Upper lobe of left lung (tissue), 6 donors: ENCODE results near the gene NAGK. TPM values are rescaled to one million over a fixed set of nuclear protein-coding genes. Genes with fewer than 3 reads are reported as not detected.
A peak's percentile ranks its signal among the peaks of the same experiment; 100 is the strongest.
"Not testable (repeated sequence)": the region's sequence is repeated elsewhere in the genome, so short reads cannot be mapped to it uniquely, and the experiment has no call there.

Experiments
- ATAC-seq, 2 donors: fragments of 200-7000 bp; cut with Tn5 transposase; one replicate each; pipeline ENCODE4 v1.9.1; 2022; ENCODE audit warnings: mild to moderate bottlenecking in 2 of 2, moderate library complexity in 2 of 2; ENCODE audit not compliant: low FRiP score in 2 of 2
- DNase-seq, 2 donors: peaks; one replicate each; pipeline ENCODE4 v3.0.0-alpha.2; 2019 to 2020
- H3K27ac ChIP-seq, 4 donors: fragments of 200-600 bp; sonication (generic); one replicate each; pipeline ENCODE4 v1.5.1; 2016 to 2019
- H3K27me3 ChIP-seq, 4 donors: fragments of 200-600 bp; sonication (generic); one replicate each; pipeline ENCODE4 v1.5.1; 2017 to 2019
- H3K36me3 ChIP-seq, 4 donors: fragments of 200-600 bp; sonication (generic); one replicate each; pipeline ENCODE4 v1.5.1; 2016 to 2019
- H3K4me1 ChIP-seq, 4 donors: fragments of 200-600 bp; sonication (generic); one replicate each; pipeline ENCODE4 v1.5.1; 2018 to 2019
- H3K4me3 ChIP-seq, 4 donors: fragments of 200-600 bp; sonication (generic); one replicate each; pipeline ENCODE4 v1.5.1; 2017 to 2019; ENCODE audit warnings: mild to moderate bottlenecking in 2 of 4, moderate library complexity in 1 of 4
- H3K9me3 ChIP-seq, 4 donors: fragments of 200-600 bp; sonication (generic); one replicate each; pipeline ENCODE4 v1.5.1; 2018 to 2019
- CTCF ChIP-seq, 6 experiments: fragments of 450-650 bp in 4 of 6; fragments of 200-600 bp in 2 of 6; sonication (generic) in 2 of 6; IDR thresholded peaks; one replicate each; pipeline ENCODE4 v1.5.1; 2016 to 2019; ENCODE audit warnings: antibody characterized with exemption in 6 of 6
- EP300 ChIP-seq, 4 donors: sonication (generic); formaldehyde crosslinking; IDR thresholded peaks; one replicate each; pipeline ENCODE4 v1.5.1; 2017; ENCODE audit warnings: antibody characterized with exemption in 4 of 4, control low read depth in 2 of 4
- POLR2A ChIP-seq, 4 donors: fragments of 450-650 bp; IDR thresholded peaks; one replicate each; pipeline ENCODE4 v1.5.1; 2016 to 2017; ENCODE audit warnings: antibody characterized with exemption in 4 of 4, mild to moderate bottlenecking in 2 of 4
- POLR2AphosphoS5 ChIP-seq, 2 donors: sonication (generic); formaldehyde crosslinking; IDR thresholded peaks; one replicate each; pipeline ENCODE4 v1.5.1; 2017; ENCODE audit warnings: antibody characterized with exemption in 2 of 2
- WGBS, 2 donors: methylation state at CpG; one replicate each; pipeline ENCODE4 v1.1.5; 2017 to 2018; 5-methylcytosine and 5-hydroxymethylcytosine counted together
- total RNA-seq, 6 donors: library from RNA; depleted of rRNA in 4 of 6; stranded (reverse); fragments of >200 nt in 4 of 6; gene quantifications; one replicate each; pipeline versions ENCODE4 v1.1.0 to v1.2.1, GENCODE V29; 2016 to 2021
- donor health status: DM: no; HTN: no; CAD: no; lungs with moderate emphysema.
- donor health status: DM: no; HTN: yes; CAD: no; lungs with severe emphysema.

The NAGK gene
- total RNA-seq, 6 donors from 2014 or later, result 51.4 to 157 (median 139) TPM

- no peaks in the 10 kb centered on the region for H3K27me3 ChIP-seq
- DNase-seq, result peak in 1 of 2 donors; percentile 75
- H3K27ac ChIP-seq, result no peak overlapping the region
- H3K4me3 ChIP-seq, result no peak overlapping the region
- no peaks in the 10 kb centered on the region for H3K9me3 ChIP-seq
- ATAC-seq, result no peak
- 78 to 81% methylated on average over 19 to 22 of the region's 36 CpGs for WGBS, 2 donors
- no peaks in the 10 kb centered on the region for H3K4me1 ChIP-seq
- no peaks in the 10 kb centered on the region for H3K36me3 ChIP-seq
- TF ChIP-seq CTCF (IDR thresholded peaks at IDR 0.05) (no peak), POLR2A (IDR thresholded peaks at IDR 0.05) (no peak), POLR2AphosphoS5 (IDR thresholded peaks at IDR 0.05) (no peak), EP300 (IDR thresholded peaks at IDR 0.05) (no peak)
These were observed 24.7 kb upstream of the NAGK start for GRCh38 chr2:71043531-71044407.

- 90 to 94% methylated on average over 7 of the region's 7 CpGs for WGBS, 2 donors
- H3K4me1 ChIP-seq, result no peaks in the 10 kb centered on the region
- DNase-seq (no peak), ATAC-seq (no peak)
- TF ChIP-seq CTCF (IDR thresholded peaks at IDR 0.05), result no peak
- no peak for TF ChIP-seq EP300 (IDR thresholded peaks at IDR 0.05)
- no peak for TF ChIP-seq POLR2AphosphoS5 (IDR thresholded peaks at IDR 0.05)
- no peak for TF ChIP-seq POLR2A (IDR thresholded peaks at IDR 0.05)
- H3K9me3 ChIP-seq, result no peaks in the 10 kb centered on the region
- H3K27me3 ChIP-seq, result no peaks in the 10 kb centered on the region
- H3K36me3 ChIP-seq, result no peaks in the 10 kb centered on the region
- no peak overlapping the region for H3K27ac ChIP-seq
- H3K4me3 ChIP-seq, result no peak overlapping the region
These were observed 23.3 kb upstream of the NAGK start for GRCh38 chr2:71045151-71045550.

GRCh38 chr2:71045865-71046548, 22.4 kb upstream of the NAGK start:
- no peaks in the 10 kb centered on the region for H3K36me3 ChIP-seq
- no peaks in the 10 kb centered on the region for H3K9me3 ChIP-seq
- no peaks in the 10 kb centered on the region for H3K4me1 ChIP-seq
- WGBS, 2 donors, result 72 to 73% methylated on average over 23 of the region's 23 CpGs
- no peak for ATAC-seq
- no peaks in the 10 kb centered on the region for H3K27me3 ChIP-seq
- no peak overlapping the region for H3K4me3 ChIP-seq
- TF ChIP-seq EP300 (IDR thresholded peaks at IDR 0.05) (no peak), CTCF (IDR thresholded peaks at IDR 0.05) (no peak), POLR2AphosphoS5 (IDR thresholded peaks at IDR 0.05) (no peak), POLR2A (IDR thresholded peaks at IDR 0.05) (no peak)
- no peak for DNase-seq
- no peak overlapping the region for H3K27ac ChIP-seq

GRCh38 chr2:71048096-71048495, 20.4 kb upstream of the NAGK start:
- TF ChIP-seq EP300 (IDR thresholded peaks at IDR 0.05), result no peak
- TF ChIP-seq CTCF (IDR thresholded peaks at IDR 0.05), result no peak
- no peak for TF ChIP-seq POLR2A (IDR thresholded peaks at IDR 0.05)
- TF ChIP-seq POLR2AphosphoS5 (IDR thresholded peaks at IDR 0.05), result no peak
- DNase-seq (no peak), ATAC-seq (no peak)
- Histone ChIP-seq H3K4me1 (no peaks in the 10 kb centered on the region), H3K9me3 (no peaks in the 10 kb centered on the region), H3K27ac (no peak overlapping the region), H3K36me3 (no peaks in the 10 kb centered on the region), H3K27me3 (no peaks in the 10 kb centered on the region), H3K4me3 (no peak overlapping the region)
- 36 to 82% methylated on average over 2 to 7 of the region's 7 CpGs for WGBS, 2 donors

- not testable (repeated sequence) for ATAC-seq, H3K4me1 ChIP-seq, H3K9me3 ChIP-seq, H3K27me3 ChIP-seq, DNase-seq, H3K36me3 ChIP-seq, H3K27ac ChIP-seq, H3K4me3 ChIP-seq
- 74 to 77% methylated on average over 2 to 10 of the region's 10 CpGs for WGBS, 2 donors
These were observed 18.6 kb upstream of the NAGK start for GRCh38 chr2:71049704-71050360.

- not testable (repeated sequence) for DNase-seq, H3K4me3 ChIP-seq, H3K4me1 ChIP-seq, H3K27me3 ChIP-seq, H3K9me3 ChIP-seq, H3K36me3 ChIP-seq, H3K27ac ChIP-seq, ATAC-seq
- 71 to 76% methylated on average over 10 of the region's 10 CpGs for WGBS, 2 donors
These were observed 13.2 kb upstream of the NAGK start for GRCh38 chr2:71055206-71055740.
